DMS114 treated with DMSO at 0.1 percent for 48 hours (cell line): ENCODE results near the gene NCSTN.

Experiments
- DNase-seq: peaks from one replicate; lab custom pipeline; 2025; ENCODE audit not compliant: unreplicated experiment; lab: John Stamatoyannopoulos, UW

NCSTN gene

DNA sequence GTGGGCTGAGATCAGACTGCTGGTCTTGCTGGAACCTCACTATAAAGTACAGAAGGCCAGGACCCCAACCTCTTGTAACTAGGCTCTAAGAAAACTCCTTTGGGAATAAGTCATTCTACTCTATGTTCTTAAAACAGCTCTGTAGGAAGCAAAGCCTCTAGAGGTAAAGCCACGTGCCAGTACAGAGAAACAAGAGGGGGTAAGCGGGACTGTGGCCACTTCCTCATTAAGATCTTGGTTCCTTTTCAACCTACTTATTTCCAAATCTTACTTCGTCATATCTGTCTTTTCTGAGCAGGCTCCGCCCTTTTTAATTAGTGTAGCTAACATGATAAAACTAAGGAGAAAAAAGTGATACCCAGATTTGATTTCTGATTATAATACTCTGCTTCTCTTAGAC is 3.8 kb downstream of the NCSTN start:
- DNase-seq: no peak

DNA sequence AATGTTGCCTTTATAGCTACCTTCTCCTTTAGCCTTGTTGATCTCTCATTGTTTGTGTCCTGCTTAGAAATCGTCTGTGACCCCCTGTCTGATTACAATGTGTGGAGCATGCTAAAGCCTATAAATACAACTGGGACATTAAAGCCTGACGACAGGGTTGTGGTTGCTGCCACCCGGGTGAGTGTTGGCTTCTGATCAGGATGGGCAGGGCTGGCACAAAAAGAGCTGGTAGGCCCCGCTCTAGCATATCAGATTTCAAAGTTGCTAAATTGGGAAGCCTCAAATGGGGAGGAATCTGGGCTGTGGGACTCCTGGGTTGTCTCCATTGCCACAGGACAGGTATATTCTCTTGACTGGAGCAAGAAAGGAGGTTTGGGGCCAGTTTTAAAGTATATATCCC is 8.4 kb downstream of the NCSTN start:
- no peak for DNase-seq

- no peak for DNase-seq
Observed at GRCh38 chr1:160352555-160352954, 9.4 kb downstream of the NCSTN start.

GRCh38 chr1:160353223-160353622 is 10.0 kb downstream of the NCSTN start:
- DNase-seq: no peak

- DNase-seq: peak; percentile 18
Observed at GRCh38 chr1:160354388-160354985, 11.3 kb downstream of the NCSTN start.

GRCh38 chr1:160357286-160358002 is 14.3 kb downstream of the NCSTN start:
- DNase-seq: no peak

- DNase-seq: no peak
Observed at GRCh38 chr1:160358073-160358472, 14.9 kb downstream of the NCSTN start.

- DNase-seq: no peak
Observed at GRCh38 chr1:160359559-160360226, 16.5 kb downstream of the NCSTN start.

- no peak for DNase-seq
Observed at GRCh38 chr1:160360227-160360695, 17.1 kb downstream of the NCSTN start.

DNA sequence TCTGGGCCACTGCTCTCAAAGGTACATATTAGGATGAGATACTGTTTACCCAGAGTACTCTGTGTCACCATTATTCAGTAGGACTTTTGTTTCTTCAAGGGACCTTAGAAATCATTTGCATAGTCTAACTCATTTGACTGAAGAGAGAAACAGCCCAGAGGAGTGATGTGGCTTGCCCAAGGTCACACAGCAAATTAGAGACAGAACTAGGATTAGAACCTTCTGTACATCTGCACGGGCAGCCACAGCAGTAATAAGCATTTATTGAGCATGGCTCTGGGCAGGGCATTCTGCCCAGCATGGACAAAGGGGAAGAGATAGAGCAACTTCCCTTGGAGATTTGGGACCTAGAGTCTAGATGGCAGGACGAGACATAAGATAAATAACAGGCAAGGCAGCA is 18.0 kb downstream of the NCSTN start:
- no peak for DNase-seq

DNA sequence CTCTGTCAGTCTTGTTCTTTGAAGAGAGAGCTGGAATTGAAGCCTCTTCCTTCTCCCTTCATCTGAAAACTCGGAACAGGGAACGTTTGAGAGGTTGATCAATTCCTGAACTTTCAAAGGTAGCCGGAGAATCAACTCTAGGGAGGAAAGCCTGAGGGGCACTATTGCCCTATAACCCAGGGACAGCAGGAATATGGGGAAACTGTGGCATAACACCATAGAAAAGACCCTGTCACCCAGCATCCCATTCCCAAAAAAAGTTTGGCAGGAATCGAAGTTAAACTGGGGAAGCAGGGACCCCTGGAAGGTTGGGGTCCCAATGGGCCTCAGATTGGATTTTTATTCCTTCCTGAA is 18.6 kb downstream of the NCSTN start:
- DNase-seq: no peak

- no peak for DNase-seq
Observed at GRCh38 chr1:160362168-160362957, 19.2 kb downstream of the NCSTN start.

DNA sequence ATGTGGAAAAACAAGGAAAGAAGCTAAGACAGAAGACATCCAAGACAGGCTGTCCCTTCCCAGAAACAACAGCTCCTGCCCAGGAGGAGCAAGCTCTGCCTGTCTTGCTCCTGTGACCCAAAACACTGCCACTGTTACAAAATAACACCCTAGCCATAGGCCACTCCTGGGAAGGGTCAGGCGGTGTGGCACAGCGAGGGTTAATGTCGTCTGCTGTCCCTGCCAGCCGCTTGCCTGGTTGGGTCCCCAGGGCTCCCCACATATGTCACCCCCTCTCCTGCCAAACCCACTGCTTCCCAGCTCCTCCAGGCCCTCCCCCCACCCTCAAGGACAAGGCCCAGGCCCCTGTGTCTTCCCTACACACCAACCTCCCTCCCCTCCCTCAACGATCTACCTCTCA is 19.8 kb downstream of the NCSTN start:
- no peak for DNase-seq

DNA sequence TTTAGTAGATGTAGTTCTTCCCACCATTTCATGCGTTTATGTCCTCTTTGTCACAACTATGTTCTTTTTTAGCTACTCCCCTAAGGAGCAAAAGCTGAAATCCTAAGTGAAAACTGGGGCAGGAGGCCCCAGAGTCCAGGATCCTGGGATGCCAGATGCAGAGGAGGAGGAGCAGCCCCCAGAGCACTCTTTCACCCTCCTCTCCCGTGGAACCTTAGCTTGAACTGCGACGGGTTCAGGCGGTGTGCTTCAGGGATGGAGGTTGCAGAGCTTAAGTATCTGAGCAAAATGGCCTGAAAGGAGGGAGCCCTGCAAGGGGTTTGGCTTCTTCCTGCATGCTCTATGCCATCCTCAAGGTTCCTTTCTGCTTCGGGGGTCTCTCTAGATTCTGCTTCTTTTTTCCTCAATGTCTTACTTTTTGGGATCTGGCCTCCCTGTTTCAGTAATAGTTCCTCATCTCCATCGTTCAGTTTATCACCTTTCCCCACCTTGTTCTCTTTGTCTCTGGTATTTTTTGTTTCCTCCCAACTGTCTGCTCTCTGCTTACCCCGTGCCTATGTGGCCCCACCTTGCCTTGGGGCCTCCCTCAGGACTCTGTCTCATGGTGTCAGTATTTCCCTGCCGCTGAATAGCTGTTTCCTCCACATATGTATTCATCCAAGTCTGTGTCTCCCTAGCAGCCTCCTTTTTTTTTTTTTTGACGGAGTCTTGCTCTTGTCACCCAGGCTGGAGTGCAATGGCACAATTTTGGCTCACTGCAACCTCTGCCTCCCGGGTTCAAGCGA is 21.0 kb downstream of the NCSTN start:
- DNase-seq: no peak

GRCh38 chr1:160365325-160365724 is 22.1 kb downstream of the NCSTN start:
- DNase-seq: no peak

GRCh38 chr1:160366731-160367515 is 23.7 kb downstream of the NCSTN start, which contains the start of gene NHLH1:
NHLH1 (plus strand) TSS chr1:160367071; CDS start chr1:160370732, 3,661 bp downstream.
- DNase-seq: no peak

DNA sequence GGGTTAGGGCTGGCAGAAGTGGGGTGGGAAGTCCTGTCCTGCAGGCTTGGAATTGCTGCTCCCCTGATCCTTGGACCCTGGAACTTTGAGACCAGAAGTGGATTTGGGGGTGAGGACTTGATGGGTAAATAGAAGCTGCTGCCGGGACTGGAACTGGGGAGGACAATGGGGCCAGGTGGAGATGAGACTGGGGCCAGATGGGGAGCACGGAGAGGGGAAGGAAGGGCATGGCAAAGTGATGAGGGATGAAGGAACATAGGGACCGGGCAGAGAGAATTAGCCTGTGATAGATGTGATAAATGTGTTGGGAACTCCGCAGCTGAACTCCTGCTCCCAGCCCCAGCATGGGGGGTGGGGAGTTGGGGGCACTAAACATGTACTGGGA is 24.3 kb downstream of the NCSTN start:
- DNase-seq: no peak

DNA sequence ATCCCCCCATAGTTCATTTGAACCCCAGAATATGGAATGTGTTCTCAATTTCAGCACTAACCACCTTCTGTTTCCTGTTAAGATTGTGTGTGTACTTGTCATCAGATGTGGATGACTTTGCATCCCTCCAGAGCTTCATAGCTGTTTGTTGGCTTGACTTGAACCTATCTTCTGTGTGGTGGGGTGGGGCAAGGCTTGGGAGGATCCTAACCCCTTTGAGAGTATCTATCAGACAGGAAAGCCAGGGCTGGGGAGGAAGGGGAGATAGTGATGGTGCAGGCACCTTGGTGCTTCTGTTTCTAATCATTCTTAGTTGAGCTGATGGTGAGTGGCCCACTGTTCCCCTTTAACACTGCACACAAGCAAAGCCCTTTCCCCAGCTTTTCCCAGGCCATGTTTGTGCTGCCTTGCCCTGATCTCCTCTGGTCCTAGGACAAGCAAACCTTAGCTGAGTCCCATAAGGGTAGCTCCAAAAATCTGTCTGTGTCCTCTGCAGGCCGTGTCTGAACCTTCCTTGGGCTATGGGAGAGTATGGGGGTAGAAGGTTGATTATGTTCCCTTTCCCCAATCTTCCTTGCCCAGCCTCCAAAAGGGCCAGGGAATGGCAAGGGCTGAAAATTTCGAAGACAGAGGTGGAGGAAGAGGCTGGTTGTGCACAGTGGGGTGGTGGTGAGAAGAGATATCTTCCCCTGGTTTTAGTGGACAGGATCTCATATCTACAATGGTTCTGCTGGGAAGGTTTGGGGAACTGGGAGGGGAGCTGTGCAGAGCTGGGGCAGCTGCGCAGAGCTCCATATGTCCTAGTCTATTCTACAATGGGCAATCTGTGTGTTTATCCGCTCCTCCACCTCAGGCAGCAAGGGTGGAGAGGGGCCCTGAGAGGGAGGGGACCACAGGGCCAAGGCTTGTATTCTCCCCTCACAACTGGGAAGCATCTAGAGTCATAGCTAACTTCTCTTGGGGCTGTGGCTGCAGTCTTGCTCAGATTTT is 25.0 kb downstream of the NCSTN start:
- DNase-seq: no peak

DNA sequence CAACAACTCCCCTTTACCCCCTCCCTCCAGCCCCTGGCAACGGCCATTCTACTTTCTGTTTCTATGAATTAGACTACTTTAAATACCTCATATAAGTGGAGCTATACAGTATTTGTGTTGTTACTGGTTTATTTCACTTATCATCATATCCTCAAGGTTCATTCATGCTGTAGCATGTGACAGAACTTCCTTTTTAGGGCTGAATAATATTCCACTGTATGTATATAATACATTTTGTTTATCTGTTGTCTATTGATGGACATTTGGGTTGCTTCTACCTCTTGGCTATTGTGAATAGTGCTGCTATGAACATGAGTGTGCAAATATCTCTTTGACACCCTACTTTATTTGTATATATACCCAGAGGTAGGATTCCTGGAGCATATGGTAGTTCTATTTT is 25.9 kb downstream of the NCSTN start:
- DNase-seq: no peak
